ENCODE data around the gene RPS6KA1.
"Not testable (repeated sequence)": the region's sequence is repeated elsewhere in the genome, so short reads cannot be mapped to it uniquely, and the experiment has no call there.

The RPS6KA1 gene

GRCh38 chr1:26603856-26604255 is 74.3 kb downstream of the RPS6KA1 start:
- no peak for DNase-seq

- no peak for DNase-seq
These were observed 77.6 kb downstream of the RPS6KA1 start for GRCh38 chr1:26607186-26607585.

- DNase-seq = no peak
These were observed 79.3 kb downstream of the RPS6KA1 start for GRCh38 chr1:26608895-26609294.

GRCh38 chr1:26610781-26611180 is 81.2 kb downstream of the RPS6KA1 start:
- no peak for DNase-seq

GRCh38 chr1:26612627-26613026 is 83.1 kb downstream of the RPS6KA1 start:
- not testable (repeated sequence) for DNase-seq

GRCh38 chr1:26614655-26615411 is 85.3 kb downstream of the RPS6KA1 start:
- DNase-seq = no peak

GRCh38 chr1:26616881-26617280 is 87.3 kb downstream of the RPS6KA1 start:
- no peak for DNase-seq

- no peak for DNase-seq
These were observed 89.0 kb downstream of the RPS6KA1 start for GRCh38 chr1:26618561-26618960.

Measured in NCI-H1694 treated with DMSO at 0.1 percent for 48 hours (cell line).